ENCODE measurements around the gene UXS1.

The UXS1 gene

GRCh38 chr2:106177581-106177980 is 16.5 kb downstream of the UXS1 start:
- no peaks in the 10 kb centered on the region for H3K9me3 ChIP-seq (ENCODE audit: control insufficient read depth, insufficient read depth, low read length)
- no peak for DNase-seq (ENCODE audit: low read depth, low spot score)
- no peaks in the 10 kb centered on the region for H3K27me3 ChIP-seq (ENCODE audit: control insufficient read depth, insufficient read depth, low read length)
- no CpG with 5 or more reads among the region's 4 CpGs for WGBS (ENCODE audit: insufficient coverage, insufficient read length)
- H3K4me1 ChIP-seq (ENCODE audit: control insufficient read depth, insufficient read depth, low read length), result no peaks in the 10 kb centered on the region
- H3K27ac ChIP-seq (ENCODE audit: low read length), result no peak overlapping the region
- H3K36me3 ChIP-seq (ENCODE audit: control insufficient read depth, insufficient read depth, low read length), result no peaks in the 10 kb centered on the region
- no peak overlapping the region for H3K4me3 ChIP-seq (ENCODE audit: low read length)

GRCh38 chr2:106176446-106177099 is 17.5 kb downstream of the UXS1 start:
- no CpG with 5 or more reads among the region's 9 CpGs for WGBS (ENCODE audit: insufficient coverage, insufficient read length)
- Histone ChIP-seq H3K4me1 (ENCODE audit: control insufficient read depth, insufficient read depth, low read length) (no peaks in the 10 kb centered on the region), H3K9me3 (ENCODE audit: control insufficient read depth, insufficient read depth, low read length) (no peaks in the 10 kb centered on the region), H3K27ac (ENCODE audit: low read length) (no peak overlapping the region), H3K27me3 (ENCODE audit: control insufficient read depth, insufficient read depth, low read length) (no peaks in the 10 kb centered on the region), H3K36me3 (ENCODE audit: control insufficient read depth, insufficient read depth, low read length) (no peaks in the 10 kb centered on the region), H3K4me3 (ENCODE audit: low read length) (no peak overlapping the region)
- no peak for DNase-seq (ENCODE audit: low read depth, low spot score)

- Histone ChIP-seq H3K27ac (ENCODE audit: low read length) (no peak overlapping the region), H3K4me3 (ENCODE audit: low read length) (no peak overlapping the region), H3K4me1 (ENCODE audit: control insufficient read depth, insufficient read depth, low read length) (no peaks in the 10 kb centered on the region), H3K36me3 (ENCODE audit: control insufficient read depth, insufficient read depth, low read length) (no peaks in the 10 kb centered on the region), H3K27me3 (ENCODE audit: control insufficient read depth, insufficient read depth, low read length) (no peaks in the 10 kb centered on the region), H3K9me3 (ENCODE audit: control insufficient read depth, insufficient read depth, low read length) (no peaks in the 10 kb centered on the region)
- DNase-seq (ENCODE audit: low read depth, low spot score), result no peak
- WGBS (ENCODE audit: insufficient coverage, insufficient read length), result no CpG with 5 or more reads among the region's 7 CpGs
Observed at GRCh38 chr2:106175086-106175850, 18.8 kb downstream of the UXS1 start.

GRCh38 chr2:106174056-106174455 is 20.0 kb downstream of the UXS1 start:
- Histone ChIP-seq H3K4me3 (ENCODE audit: low read length) (no peak overlapping the region), H3K9me3 (ENCODE audit: control insufficient read depth, insufficient read depth, low read length) (no peaks in the 10 kb centered on the region), H3K27ac (ENCODE audit: low read length) (no peak overlapping the region), H3K36me3 (ENCODE audit: control insufficient read depth, insufficient read depth, low read length) (no peaks in the 10 kb centered on the region), H3K27me3 (ENCODE audit: control insufficient read depth, insufficient read depth, low read length) (no peaks in the 10 kb centered on the region), H3K4me1 (ENCODE audit: control insufficient read depth, insufficient read depth, low read length) (no peaks in the 10 kb centered on the region)
- no peak for DNase-seq (ENCODE audit: low read depth, low spot score)
- WGBS (ENCODE audit: insufficient coverage, insufficient read length), result no CpG with 5 or more reads among the region's 7 CpGs

GRCh38 chr2:106172649-106173048 is 21.5 kb downstream of the UXS1 start:
- no peaks in the 10 kb centered on the region for H3K9me3 ChIP-seq (ENCODE audit: control insufficient read depth, insufficient read depth, low read length)
- H3K4me1 ChIP-seq (ENCODE audit: control insufficient read depth, insufficient read depth, low read length), result no peaks in the 10 kb centered on the region
- no peaks in the 10 kb centered on the region for H3K36me3 ChIP-seq (ENCODE audit: control insufficient read depth, insufficient read depth, low read length)
- H3K4me3 ChIP-seq (ENCODE audit: low read length), result no peak overlapping the region
- H3K27me3 ChIP-seq (ENCODE audit: control insufficient read depth, insufficient read depth, low read length), result no peaks in the 10 kb centered on the region
- no peak for DNase-seq (ENCODE audit: low read depth, low spot score)
- no peak overlapping the region for H3K27ac ChIP-seq (ENCODE audit: low read length)
- no CpG with 5 or more reads among the region's 2 CpGs for WGBS (ENCODE audit: insufficient coverage, insufficient read length)

- no peak overlapping the region for H3K27ac ChIP-seq (ENCODE audit: low read length)
- peaks cover 12% of the 10 kb centered on the region for H3K4me1 ChIP-seq (ENCODE audit: control insufficient read depth, insufficient read depth, low read length)
- H3K36me3 ChIP-seq (ENCODE audit: control insufficient read depth, insufficient read depth, low read length), result no peaks in the 10 kb centered on the region
- H3K4me3 ChIP-seq (ENCODE audit: low read length), result no peak overlapping the region
- DNase-seq (ENCODE audit: low read depth, low spot score), result no peak
- H3K27me3 ChIP-seq (ENCODE audit: control insufficient read depth, insufficient read depth, low read length), result no peaks in the 10 kb centered on the region
- H3K9me3 ChIP-seq (ENCODE audit: control insufficient read depth, insufficient read depth, low read length), result no peaks in the 10 kb centered on the region
- no CpG with 5 or more reads among the region's 2 CpGs for WGBS (ENCODE audit: insufficient coverage, insufficient read length)
Observed at GRCh38 chr2:106168657-106169056, 25.4 kb downstream of the UXS1 start.

GRCh38 chr2:106167067-106167466 is 27.0 kb downstream of the UXS1 start:
- WGBS (ENCODE audit: insufficient coverage, insufficient read length), result no CpG with 5 or more reads among the region's 5 CpGs
- Histone ChIP-seq H3K4me3 (ENCODE audit: low read length) (no peak overlapping the region), H3K27ac (ENCODE audit: low read length) (no peak overlapping the region), H3K27me3 (ENCODE audit: control insufficient read depth, insufficient read depth, low read length) (no peaks in the 10 kb centered on the region), H3K9me3 (ENCODE audit: control insufficient read depth, insufficient read depth, low read length) (no peaks in the 10 kb centered on the region), H3K4me1 (ENCODE audit: control insufficient read depth, insufficient read depth, low read length) (peaks cover 12% of the 10 kb centered on the region), H3K36me3 (ENCODE audit: control insufficient read depth, insufficient read depth, low read length) (no peaks in the 10 kb centered on the region)
- DNase-seq (ENCODE audit: low read depth, low spot score), result no peak

GRCh38 chr2:106165561-106165960 is 28.5 kb downstream of the UXS1 start:
- H3K4me1 ChIP-seq (ENCODE audit: control insufficient read depth, insufficient read depth, low read length), result peaks cover 12% of the 10 kb centered on the region
- WGBS (ENCODE audit: insufficient coverage, insufficient read length), result no CpG with 5 or more reads among the region's 6 CpGs
- peaks cover 6% of the 10 kb centered on the region for H3K36me3 ChIP-seq (ENCODE audit: control insufficient read depth, insufficient read depth, low read length)
- no peaks in the 10 kb centered on the region for H3K9me3 ChIP-seq (ENCODE audit: control insufficient read depth, insufficient read depth, low read length)
- no peak overlapping the region for H3K27ac ChIP-seq (ENCODE audit: low read length)
- H3K4me3 ChIP-seq (ENCODE audit: low read length), result no peak overlapping the region
- no peaks in the 10 kb centered on the region for H3K27me3 ChIP-seq (ENCODE audit: control insufficient read depth, insufficient read depth, low read length)
- no peak for DNase-seq (ENCODE audit: low read depth, low spot score)

GRCh38 chr2:106165029-106165428 is 29.1 kb downstream of the UXS1 start:
- Histone ChIP-seq H3K4me1 (ENCODE audit: control insufficient read depth, insufficient read depth, low read length) (peaks cover 12% of the 10 kb centered on the region), H3K9me3 (ENCODE audit: control insufficient read depth, insufficient read depth, low read length) (no peaks in the 10 kb centered on the region), H3K27me3 (ENCODE audit: control insufficient read depth, insufficient read depth, low read length) (no peaks in the 10 kb centered on the region), H3K27ac (ENCODE audit: low read length) (no peak overlapping the region), H3K36me3 (ENCODE audit: control insufficient read depth, insufficient read depth, low read length) (peaks cover 7% of the 10 kb centered on the region), H3K4me3 (ENCODE audit: low read length) (no peak overlapping the region)
- peak; percentile 54 for DNase-seq (ENCODE audit: low read depth, low spot score)
- no CpG with 5 or more reads among the region's 3 CpGs for WGBS (ENCODE audit: insufficient coverage, insufficient read length)

GRCh38 chr2:106163948-106164545 is 30.1 kb downstream of the UXS1 start:
- no CpG with 5 or more reads among the region's 6 CpGs for WGBS (ENCODE audit: insufficient coverage, insufficient read length)
- no peak overlapping the region for H3K27ac ChIP-seq (ENCODE audit: low read length)
- H3K36me3 ChIP-seq (ENCODE audit: control insufficient read depth, insufficient read depth, low read length), result peaks cover 14% of the 10 kb centered on the region
- H3K4me1 ChIP-seq (ENCODE audit: control insufficient read depth, insufficient read depth, low read length), result peaks cover 12% of the 10 kb centered on the region
- H3K9me3 ChIP-seq (ENCODE audit: control insufficient read depth, insufficient read depth, low read length), result no peaks in the 10 kb centered on the region
- H3K4me3 ChIP-seq (ENCODE audit: low read length), result no peak overlapping the region
- no peaks in the 10 kb centered on the region for H3K27me3 ChIP-seq (ENCODE audit: control insufficient read depth, insufficient read depth, low read length)
- no peak for DNase-seq (ENCODE audit: low read depth, low spot score)
